Cerebellar nuclear complex (tissue), 1 donor: ENCODE data around the gene HMGCLL1.

ENCODE experiments used
- DNase-seq, 2 experiments: peaks; one replicate each; lab custom pipeline; 2025; lab: John Stamatoyannopoulos, UW

HMGCLL1 gene

GRCh38 chr6:55578537-55579363 is at the start of gene HMGCLL1:
TSS of gene HMGCLL1 (minus strand) at chr6:55579192. CDS start at chr6:55579055, 137 bp downstream.
- peak in 1 of 2 experiments; percentile 63 for DNase-seq

GRCh38 chr6:55621993-55622392 is 43.0 kb upstream of the HMGCLL1 start:
- DNase-seq: no peak

- no peak for DNase-seq
Measured at GRCh38 chr6:55621244-55621643, 42.3 kb upstream of the HMGCLL1 start.

GRCh38 chr6:55617272-55617671 is 38.3 kb upstream of the HMGCLL1 start:
- DNase-seq: no peak

GRCh38 chr6:55604021-55604420 is 25.0 kb upstream of the HMGCLL1 start:
- DNase-seq: no peak

GRCh38 chr6:55601120-55601519 is 22.1 kb upstream of the HMGCLL1 start:
- DNase-seq: no peak

- DNase-seq: no peak
Measured at GRCh38 chr6:55594442-55594841, 15.4 kb upstream of the HMGCLL1 start.

GRCh38 chr6:55584654-55585354 is 5.8 kb upstream of the HMGCLL1 start:
- no peak for DNase-seq

- DNase-seq: no peak
Measured at GRCh38 chr6:55576811-55577210, 2.2 kb downstream of the HMGCLL1 start.

- no peak for DNase-seq
Measured at GRCh38 chr6:55574556-55574955, 4.4 kb downstream of the HMGCLL1 start.

GRCh38 chr6:55569638-55570037 is 9.4 kb downstream of the HMGCLL1 start:
- DNase-seq: no peak

GRCh38 chr6:55568808-55569439 is 10.1 kb downstream of the HMGCLL1 start:
- no peak for DNase-seq

- no peak for DNase-seq
Measured at GRCh38 chr6:55567558-55567957, 11.4 kb downstream of the HMGCLL1 start.

GRCh38 chr6:55566036-55566710 is 12.8 kb downstream of the HMGCLL1 start:
- no peak for DNase-seq

GRCh38 chr6:55562318-55562717 is 16.7 kb downstream of the HMGCLL1 start:
- no peak for DNase-seq

GRCh38 chr6:55560290-55560885 is 18.6 kb downstream of the HMGCLL1 start:
- DNase-seq: no peak

- DNase-seq: no peak
Measured at GRCh38 chr6:55557146-55557545, 21.8 kb downstream of the HMGCLL1 start.

- DNase-seq: no peak
Measured at GRCh38 chr6:55545791-55546190, 33.2 kb downstream of the HMGCLL1 start.

- no peak for DNase-seq
Measured at GRCh38 chr6:55543633-55544309, 35.2 kb downstream of the HMGCLL1 start.

GRCh38 chr6:55541024-55541423 is 38.0 kb downstream of the HMGCLL1 start:
- no peak for DNase-seq

- DNase-seq: no peak
Measured at GRCh38 chr6:55536391-55536956, 42.5 kb downstream of the HMGCLL1 start.
